HG03025 (cell line): ENCODE data around the gene KRTAP5-8.
"Not testable (repeated sequence)": the region's sequence is repeated elsewhere in the genome, so short reads cannot be mapped to it uniquely, and the experiment has no call there.

ENCODE experiments used
- ATAC-seq: cut with Tn5 transposase; IDR thresholded peaks from one replicate; pipeline ENCODE4 v1.9.1; 2021; ENCODE audit warnings: mild to moderate bottlenecking, moderate library complexity; ENCODE audit not compliant: unreplicated experiment, low FRiP score

Gene KRTAP5-8

GRCh38 chr11:71542879-71543777, 5.3 kb downstream of the KRTAP5-8 start:
- no peak for ATAC-seq

GRCh38 chr11:71543866-71544265, 6.0 kb downstream of the KRTAP5-8 start:
- no peak for ATAC-seq

GRCh38 chr11:71544525-71545214, 6.8 kb downstream of the KRTAP5-8 start:
- ATAC-seq, result no peak

DNA sequence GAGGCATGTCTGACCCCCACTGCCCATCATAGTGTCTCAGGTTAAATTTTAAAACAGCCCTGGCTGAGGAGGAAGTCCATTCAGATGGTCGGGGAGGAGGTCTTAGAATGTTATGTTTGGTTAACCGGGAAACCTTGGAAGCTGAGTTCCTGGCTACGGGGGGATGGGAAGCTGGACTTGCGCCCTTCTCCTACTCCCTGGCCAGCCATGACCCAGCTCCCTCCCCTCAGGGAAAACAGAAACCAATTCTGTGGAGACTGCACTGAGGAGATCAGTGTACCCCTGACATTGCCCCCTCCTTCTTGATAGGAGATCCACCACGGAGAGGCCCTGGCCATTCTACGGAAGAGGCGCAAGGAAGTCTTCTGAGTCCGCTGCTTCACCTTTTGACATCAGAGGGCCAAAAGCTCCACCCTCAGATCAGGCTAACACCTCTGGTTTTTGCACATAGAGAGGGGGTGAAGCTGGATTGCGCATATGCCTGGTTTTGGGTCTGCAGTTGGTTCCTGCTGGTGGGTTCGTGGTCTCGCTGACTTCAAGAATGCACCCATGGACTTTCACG, 7.7 kb downstream of the KRTAP5-8 start:
- ATAC-seq, result no peak

DNA sequence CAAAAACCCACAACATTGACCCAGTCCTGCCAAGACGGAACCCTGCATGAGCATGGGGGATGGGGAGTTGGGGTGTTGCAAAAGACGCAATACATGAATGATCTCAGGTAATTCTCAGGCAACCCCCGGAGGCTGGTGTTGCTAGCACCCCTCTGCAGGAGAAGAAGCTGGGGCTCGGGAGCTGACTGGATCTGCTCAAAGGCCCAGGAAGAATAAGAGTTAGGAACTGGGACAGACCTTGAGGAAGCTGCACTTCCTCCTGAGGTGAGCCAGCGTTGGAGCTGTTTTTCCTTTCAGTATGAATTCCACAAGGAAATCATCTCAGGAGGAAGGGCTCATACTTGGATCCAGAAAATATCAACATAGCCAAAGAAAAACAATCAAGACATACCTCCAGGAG, 10.3 kb downstream of the KRTAP5-8 start, which contains the start of gene KRTAP5-9:
KRTAP5-9 (plus strand) TSS at position 301 of the 400 bp plus-strand sequence. CDS start 238 bp downstream, outside the sequence.
- no peak for ATAC-seq

DNA sequence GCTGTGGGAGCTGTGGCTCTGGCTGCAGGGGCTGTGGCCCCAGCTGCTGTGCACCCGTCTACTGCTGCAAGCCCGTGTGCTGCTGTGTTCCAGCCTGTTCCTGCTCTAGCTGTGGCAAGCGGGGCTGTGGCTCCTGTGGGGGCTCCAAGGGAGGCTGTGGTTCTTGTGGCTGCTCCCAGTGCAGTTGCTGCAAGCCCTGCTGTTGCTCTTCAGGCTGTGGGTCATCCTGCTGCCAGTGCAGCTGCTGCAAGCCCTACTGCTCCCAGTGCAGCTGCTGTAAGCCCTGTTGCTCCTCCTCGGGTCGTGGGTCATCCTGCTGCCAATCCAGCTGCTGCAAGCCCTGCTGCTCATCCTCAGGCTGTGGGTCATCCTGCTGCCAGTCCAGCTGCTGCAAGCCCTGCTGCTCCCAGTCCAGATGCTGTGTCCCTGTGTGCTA, 10.9 kb downstream of the KRTAP5-8 start:
- ATAC-seq, result no peak

GRCh38 chr11:71551711-71552110, 13.9 kb downstream of the KRTAP5-8 start:
- no peak for ATAC-seq

DNA sequence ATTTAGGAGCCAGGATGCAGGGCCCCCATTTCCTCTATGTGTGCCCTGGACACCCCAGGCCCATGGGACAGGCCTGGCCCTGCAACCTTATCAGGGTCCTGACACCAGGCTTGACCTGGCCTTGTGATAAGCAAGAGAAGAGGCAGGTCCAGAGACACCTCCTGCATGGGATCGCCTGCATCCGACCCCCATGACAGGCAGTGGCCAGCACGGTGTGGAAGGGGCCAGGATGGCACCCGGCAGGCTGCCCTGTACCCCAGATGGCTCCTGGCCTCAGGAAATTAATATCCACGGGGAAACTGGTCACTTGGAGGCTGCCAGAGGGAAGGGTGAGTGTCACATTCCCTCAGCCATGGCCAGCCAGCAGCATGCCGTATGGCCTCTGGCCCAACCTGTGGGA, 17.2 kb downstream of the KRTAP5-8 start:
- no peak for ATAC-seq

- no peak for ATAC-seq
These were observed 17.7 kb downstream of the KRTAP5-8 start for GRCh38 chr11:71555508-71555907.

GRCh38 chr11:71556018-71556417, 18.2 kb downstream of the KRTAP5-8 start:
- no peak for ATAC-seq

- no peak for ATAC-seq
These were observed 19.4 kb downstream of the KRTAP5-8 start for GRCh38 chr11:71557257-71557656.

DNA sequence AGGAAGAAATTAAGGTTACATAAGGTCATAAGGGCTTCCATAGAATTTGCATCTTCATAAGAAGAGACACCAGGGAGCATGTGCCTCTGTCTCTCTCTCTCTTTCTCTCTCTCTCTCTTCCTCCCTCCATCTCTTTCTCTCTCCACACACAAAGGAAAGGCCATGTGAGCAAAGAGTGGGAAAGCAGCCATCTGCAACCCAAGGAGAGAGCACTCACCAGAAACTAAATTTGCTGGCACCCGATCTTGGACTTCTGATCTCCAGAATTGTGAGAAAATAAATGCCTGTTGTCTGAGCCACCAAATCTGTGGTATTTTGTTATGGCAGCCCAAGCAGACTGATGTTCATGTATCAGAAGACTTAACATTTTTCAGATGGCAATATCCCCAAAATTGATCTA, 21.2 kb downstream of the KRTAP5-8 start:
- ATAC-seq, result no peak

DNA sequence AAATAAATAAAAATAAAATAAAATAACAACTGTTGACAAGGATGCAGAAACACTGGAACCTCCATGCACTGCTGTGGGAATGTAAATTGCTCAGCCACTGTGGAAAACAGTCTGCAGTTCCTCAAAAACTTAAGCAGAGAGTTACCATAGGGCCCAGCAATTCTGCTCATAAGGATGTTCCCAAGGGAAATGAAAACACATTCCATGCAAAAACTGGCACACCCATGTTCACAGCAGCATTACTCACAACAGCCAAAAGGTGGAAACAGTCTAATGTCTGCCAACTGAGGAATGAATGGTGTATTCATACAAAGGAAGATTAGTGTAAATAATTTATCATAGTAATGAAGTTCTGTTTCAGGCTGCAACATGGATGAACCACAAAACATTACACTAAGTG, 24.3 kb downstream of the KRTAP5-8 start:
- ATAC-seq, result no peak

- ATAC-seq, result no peak
These were observed 25.6 kb downstream of the KRTAP5-8 start for GRCh38 chr11:71563406-71563805.

- ATAC-seq, result no peak
These were observed 26.6 kb downstream of the KRTAP5-8 start for GRCh38 chr11:71564430-71564829.

- ATAC-seq, result no peak
These were observed 27.4 kb downstream of the KRTAP5-8 start, which contains the start of gene KRTAP5-10 for GRCh38 chr11:71565263-71565662. TSS of gene KRTAP5-10 (plus strand) at chr11:71565563. CDS start at chr11:71565588, 25 bp downstream.

DNA sequence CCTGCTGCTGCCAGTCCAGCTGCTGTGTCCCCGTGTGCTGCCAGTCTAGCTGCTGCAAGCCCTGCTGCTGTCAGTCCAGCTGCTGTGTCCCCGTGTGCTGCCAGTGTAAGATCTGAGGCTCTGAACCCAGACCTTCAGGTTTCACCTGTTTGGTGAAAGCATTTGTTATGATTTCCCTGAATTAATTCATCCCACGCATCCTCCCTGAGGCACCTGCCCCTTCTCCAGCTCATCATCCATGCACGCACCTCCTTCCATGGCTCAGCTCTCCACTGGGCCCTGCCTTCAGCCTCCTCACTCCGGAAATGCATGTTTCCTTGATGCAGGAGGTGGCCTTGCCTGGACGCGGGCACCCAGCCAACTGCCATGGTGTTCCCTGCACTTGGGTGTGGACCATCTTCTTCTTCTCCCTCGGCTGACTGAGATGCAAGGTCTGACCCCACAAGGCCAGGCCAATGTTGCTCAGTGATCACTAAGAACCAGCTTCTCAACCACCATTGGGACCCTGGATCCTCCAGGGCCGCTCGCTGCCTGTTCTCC, 28.3 kb downstream of the KRTAP5-8 start:
- no peak for ATAC-seq

- ATAC-seq, result not testable (repeated sequence)
These were observed 29.1 kb downstream of the KRTAP5-8 start for GRCh38 chr11:71566626-71567599.

- ATAC-seq, result not testable (repeated sequence)
These were observed 29.8 kb downstream of the KRTAP5-8 start for GRCh38 chr11:71567633-71568032.
